Hepatocyte (in vitro differentiated cells): Measurements from ENCODE around the gene PPP1R12A. TPM values are rescaled to one million over a fixed set of nuclear protein-coding genes. Genes with fewer than 3 reads are reported as not detected.

Experiments
- DNase-seq: peaks from one replicate; pipeline ENCODE4 v3.0.0-alpha.2; 2016; ENCODE audit warnings: low spot score
- H2AFZ ChIP-seq: fragments of 200-600 bp; sonication (generic); 2 replicates; pipeline ENCODE4 v1.6.0; 2016; ENCODE audit warnings: antibody characterized with exemption, mild to moderate bottlenecking
- H3K27ac ChIP-seq: fragments of 200-600 bp; sonication (generic); 2 replicates; pipeline ENCODE4 v1.5.1; 2016; ENCODE audit warnings: mild to moderate bottlenecking
- H3K27me3 ChIP-seq: fragments of 200-600 bp; sonication (generic); 2 replicates; pipeline ENCODE4 v1.6.1; 2016
- H3K36me3 ChIP-seq: fragments of 200-600 bp; sonication (generic); replicated peaks from 2 replicates; pipeline ENCODE4 v1.5.1; 2016; ENCODE audit warnings: low read depth; ENCODE audit not compliant: insufficient read depth
- H3K4me1 ChIP-seq: fragments of 200-600 bp; sonication (generic); 2 replicates; pipeline ENCODE4 v1.5.1; 2016; ENCODE audit warnings: mild to moderate bottlenecking, moderate library complexity; ENCODE audit not compliant: insufficient read depth
- H3K4me2 ChIP-seq: fragments of 200-600 bp; sonication (generic); 2 replicates; pipeline ENCODE4 v1.6.0; 2016
- H3K4me3 ChIP-seq: fragments of 200-600 bp; sonication (generic); 2 replicates; pipeline ENCODE4 v1.5.1; 2016; ENCODE audit warnings: mild to moderate bottlenecking
- H3K79me2 ChIP-seq: fragments of 200-600 bp; sonication (generic); 2 replicates; pipeline ENCODE4 v1.6.0; 2017; ENCODE audit warnings: mild to moderate bottlenecking
- H3K9me2 ChIP-seq: fragments of 200-600 bp; sonication (generic); replicated peaks from 2 replicates; pipeline ENCODE4 v1.6.0; 2017; ENCODE audit warnings: mild to moderate bottlenecking; ENCODE audit not compliant: insufficient read depth
- H3K9me3 ChIP-seq: fragments of 200-600 bp; sonication (generic); 2 replicates; pipeline ENCODE4 v1.5.1; 2016; ENCODE audit warnings: low read depth, mild to moderate bottlenecking
- H4K20me1 ChIP-seq: fragments of 200-600 bp; sonication (generic); 2 replicates; pipeline ENCODE4 v1.6.0; 2016; ENCODE audit warnings: mild to moderate bottlenecking; ENCODE audit not compliant: insufficient read depth, poor library complexity, severe bottlenecking
- CTCF ChIP-seq: fragments of 200-600 bp; sonication (generic); IDR thresholded peaks from 2 replicates; pipeline ENCODE4 v1.5.1; 2016; ENCODE audit warnings: antibody characterized with exemption, mild to moderate bottlenecking; ENCODE audit not compliant: poor library complexity
- EZH2 ChIP-seq: fragments of 200-600 bp; sonication (generic); IDR thresholded peaks from 2 replicates; pipeline ENCODE4 v1.6.1; 2016; ENCODE audit warnings: antibody characterized with exemption, mild to moderate bottlenecking, borderline replicate concordance
- EZH2phosphoT487 ChIP-seq: fragments of 200-600 bp; sonication (generic); IDR thresholded peaks from one replicate; pipeline ENCODE4 v1.6.1; 2018; ENCODE audit warnings: antibody characterized with exemption, mild to moderate bottlenecking, low read depth, moderate library complexity; ENCODE audit not compliant: unreplicated experiment, severe bottlenecking
- WGBS: methylation state at CpG from one replicate; pipeline ENCODE4 v1.1.6; 2016; ENCODE audit warnings: low lambda C conversion rate; ENCODE audit errors: missing lambda C conversion rate; 5-methylcytosine and 5-hydroxymethylcytosine counted together
- polyA plus RNA-seq: library from polyadenylated mRNA; unstranded; fragments of >200 nt; fragmentation: Nextera tagmentation; extraction: Ambion mirVana; gene quantifications from 2 replicates; pipeline ENCODE4 v1.2.1, GENCODE V29; 2016
- total RNA-seq: library from RNA; depleted of rRNA; stranded (reverse); fragments of >200 nt; gene quantifications from 2 replicates; pipeline ENCODE4 v1.2.3, GENCODE V29; 2014

The PPP1R12A gene
- total and polyA plus RNA-seq, 2 experiments from 2014 or later: 71.7 to 74.0 TPM

GRCh38 chr12:79764641-79765040, 170.3 kb downstream of the PPP1R12A start:
- TF ChIP-seq CTCF (no peak), EZH2phosphoT487 (no peak), EZH2 (no peak)
- no peaks in the 10 kb centered on the region for H3K36me3 ChIP-seq
- no peaks in the 10 kb centered on the region for H3K4me1 ChIP-seq
- 85% methylated on average over 3 of the region's 3 CpGs for WGBS
- H3K79me2 ChIP-seq: no peaks in the 10 kb centered on the region
- no peak overlapping the region for H2AFZ ChIP-seq
- no peaks in the 10 kb centered on the region for H4K20me1 ChIP-seq
- no peak overlapping the region for H3K4me3 ChIP-seq
- no peaks in the 10 kb centered on the region for H3K9me3 ChIP-seq
- no peak overlapping the region for H3K4me2 ChIP-seq
- no peak for DNase-seq
- H3K27ac ChIP-seq: no peak overlapping the region
- H3K27me3 ChIP-seq: no peaks in the 10 kb centered on the region
- no peaks in the 10 kb centered on the region for H3K9me2 ChIP-seq

GRCh38 chr12:79763766-79764452, 171.0 kb downstream of the PPP1R12A start:
- no peak overlapping the region for H3K4me3 ChIP-seq
- TF ChIP-seq EZH2phosphoT487 (no peak), CTCF (no peak), EZH2 (no peak)
- no peak overlapping the region for H3K27ac ChIP-seq
- H3K4me1 ChIP-seq: no peaks in the 10 kb centered on the region
- no peak overlapping the region for H3K4me2 ChIP-seq
- no peaks in the 10 kb centered on the region for H3K9me3 ChIP-seq
- no peak for DNase-seq
- 94% methylated on average over 5 of the region's 5 CpGs for WGBS
- no peaks in the 10 kb centered on the region for H3K36me3 ChIP-seq
- H3K27me3 ChIP-seq: no peaks in the 10 kb centered on the region
- H3K79me2 ChIP-seq: no peaks in the 10 kb centered on the region
- no peak overlapping the region for H2AFZ ChIP-seq
- H4K20me1 ChIP-seq: no peaks in the 10 kb centered on the region
- no peaks in the 10 kb centered on the region for H3K9me2 ChIP-seq

- Histone ChIP-seq H3K79me2 (no peaks in the 10 kb centered on the region), H2AFZ (no peak overlapping the region), H3K9me3 (no peaks in the 10 kb centered on the region), H3K27ac (no peak overlapping the region), H3K27me3 (no peaks in the 10 kb centered on the region), H3K4me1 (no peaks in the 10 kb centered on the region), H3K9me2 (no peaks in the 10 kb centered on the region), H4K20me1 (no peaks in the 10 kb centered on the region), H3K4me3 (no peak overlapping the region), H3K4me2 (no peak overlapping the region), H3K36me3 (no peaks in the 10 kb centered on the region)
- TF ChIP-seq EZH2 (no peak), EZH2phosphoT487 (no peak), CTCF (no peak)
- WGBS: 56% methylated on average over 1 of the region's 1 CpG
- DNase-seq: no peak
Observed at GRCh38 chr12:79761341-79761740, 173.6 kb downstream of the PPP1R12A start.
